Keratinocyte (primary cell): Measurements from ENCODE around the gene ZNF562.

Experiments used
- CTCF ChIP-seq, 3 experiments: IDR thresholded peaks in 1 of 3; conservative IDR thresholded peaks in 1 of 3; optimal IDR thresholded peaks in 1 of 3; 2 replicates in 2 of 3; 3 replicates in 1 of 3; pipeline versions ENCODE3 to v1.5.1; 2011; ENCODE audit warnings: low read length in 3 of 3, mild to moderate bottlenecking in 3 of 3, moderate library complexity in 2 of 3, control low read depth in 1 of 3, inconsistent platforms in 1 of 3; ENCODE audit not compliant: insufficient read depth in 2 of 3; ENCODE audit errors: extremely low read depth in 1 of 3
- EZH2 ChIP-seq: IDR thresholded peaks from one replicate; pipeline ENCODE4 v1.6.1; 2012; ENCODE audit warnings: inconsistent platforms, mild to moderate bottlenecking, low read length, moderate library complexity

DNA sequence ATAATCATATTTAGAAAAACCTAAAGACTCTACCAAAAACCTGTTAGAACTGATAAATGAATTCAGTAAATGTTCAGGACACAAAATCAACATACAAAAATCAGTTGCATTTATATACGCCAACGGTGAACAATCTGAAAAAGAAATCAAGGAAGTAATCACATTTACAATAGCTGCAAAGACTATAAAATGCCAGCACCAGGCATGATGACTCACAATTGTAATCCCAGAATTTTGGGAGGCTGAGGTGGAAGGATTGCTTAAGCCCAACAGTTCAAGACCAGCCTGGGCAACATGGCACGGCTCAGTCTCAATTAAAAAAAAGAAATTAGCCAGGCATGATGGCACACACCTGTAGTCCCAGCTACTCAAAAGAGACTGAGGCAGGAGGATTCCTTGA is 7.0 kb downstream of the ZNF562 start:
- TF ChIP-seq EZH2 (no peak), CTCF (optimal IDR thresholded peaks at IDR 0.05 in 1 of 3, IDR thresholded peaks at IDR 0.05 in 1 of 3, conservative IDR thresholded peaks at IDR 0.05 in 1 of 3; ENCODE audit: extremely low read depth in 1 of 3, insufficient read depth in 2 of 3, low read length in 3 of 3) (no peak)
